CMK (cell line): ENCODE measurements around the gene ENPEP.
"Not testable (repeated sequence)": the region's sequence is repeated elsewhere in the genome, so short reads cannot be mapped to it uniquely, and the experiment has no call there.

Source experiments
- DNase-seq: peaks from one replicate; pipeline ENCODE4 v3.0.0-alpha.2; 2010; ENCODE audit warnings: low read depth

ENPEP gene

GRCh38 chr4:110484029-110484428, 8.1 kb downstream of the ENPEP start:
- no peak for DNase-seq

- DNase-seq: no peak
Observed at GRCh38 chr4:110484767-110485166, 8.8 kb downstream of the ENPEP start.

GRCh38 chr4:110485452-110485851, 9.5 kb downstream of the ENPEP start:
- DNase-seq: no peak

DNA sequence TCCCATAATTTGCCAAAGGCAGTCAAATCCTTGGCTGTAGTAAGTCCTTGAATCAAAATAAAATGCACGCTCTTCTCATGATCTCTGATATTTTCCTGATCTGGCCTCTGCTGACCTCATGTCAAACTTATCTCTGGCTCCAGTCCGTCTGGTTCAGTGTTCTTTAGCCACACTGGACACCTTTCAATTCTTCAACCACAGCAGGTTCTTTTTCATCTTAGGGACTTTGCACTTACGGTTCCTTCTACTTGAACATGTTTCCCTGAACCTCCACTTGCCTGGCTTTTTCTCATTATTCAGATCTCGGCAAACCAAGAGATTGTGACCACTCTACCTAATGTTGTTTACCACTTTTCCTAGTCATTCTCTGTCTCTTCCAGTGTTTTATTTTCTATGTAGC, 10.3 kb downstream of the ENPEP start:
- no peak for DNase-seq

DNA sequence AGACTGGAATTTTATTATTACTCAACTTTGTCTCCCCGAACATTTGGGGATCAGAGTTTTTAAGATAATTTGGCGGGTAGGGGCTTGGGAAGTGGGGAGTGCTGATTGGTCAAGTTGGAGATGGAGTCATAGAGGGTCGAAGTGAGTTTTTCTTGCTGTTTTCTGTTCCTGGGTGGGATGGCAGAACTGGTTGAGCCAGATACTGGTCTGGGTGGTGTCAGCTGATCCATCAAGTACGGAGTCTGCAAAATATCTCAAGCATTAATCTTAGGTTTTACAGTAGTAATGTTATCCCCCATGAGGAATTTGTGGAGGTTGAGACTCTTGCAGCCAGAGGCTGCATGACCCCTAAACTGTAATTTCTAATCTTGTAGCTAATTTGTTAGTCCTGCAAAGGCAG, 10.9 kb downstream of the ENPEP start:
- not testable (repeated sequence) for DNase-seq

- no peak for DNase-seq
Observed at GRCh38 chr4:110487873-110488272, 11.9 kb downstream of the ENPEP start.

- DNase-seq: no peak
Observed at GRCh38 chr4:110489901-110490508, 14.1 kb downstream of the ENPEP start.

DNA sequence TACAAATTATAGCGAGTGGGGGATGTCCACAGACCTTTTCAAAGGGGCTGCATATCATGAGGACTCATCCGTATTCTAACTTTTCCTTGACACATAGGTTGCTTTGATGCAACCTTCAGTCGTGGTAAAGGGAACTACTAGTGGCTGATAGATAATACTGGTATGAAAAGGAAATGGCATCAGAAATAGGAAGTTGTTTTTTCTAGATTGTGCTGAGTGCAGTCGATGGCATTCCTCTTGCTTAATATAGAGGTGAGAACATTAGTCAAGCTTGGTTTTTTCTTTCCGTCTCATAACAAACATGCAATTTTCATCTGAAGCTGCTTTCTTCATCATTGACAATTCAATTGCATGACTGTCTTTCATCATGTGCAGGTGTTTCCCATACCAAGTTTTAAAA, 16.6 kb downstream of the ENPEP start:
- DNase-seq: no peak

DNA sequence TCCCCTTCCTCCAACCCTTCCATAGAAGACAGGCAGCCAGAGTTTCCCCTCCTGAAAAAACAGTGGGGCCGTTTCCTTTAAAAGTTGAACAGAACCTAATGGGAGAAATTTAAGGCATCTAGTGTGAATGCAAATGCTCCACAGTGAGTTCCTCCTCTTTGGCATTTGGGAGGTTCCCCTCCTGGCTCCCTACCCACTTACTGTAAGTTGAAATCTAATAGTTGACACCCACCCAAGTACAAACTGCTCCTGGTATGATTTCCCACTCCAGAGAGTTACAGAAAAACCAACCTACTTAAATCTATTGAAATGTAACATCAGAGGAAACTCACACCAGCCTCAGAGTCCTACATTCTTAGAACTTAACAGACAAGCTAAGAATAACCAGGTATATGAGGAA, 17.6 kb downstream of the ENPEP start:
- no peak for DNase-seq

GRCh38 chr4:110498420-110498819, 22.5 kb downstream of the ENPEP start:
- no peak for DNase-seq

DNA sequence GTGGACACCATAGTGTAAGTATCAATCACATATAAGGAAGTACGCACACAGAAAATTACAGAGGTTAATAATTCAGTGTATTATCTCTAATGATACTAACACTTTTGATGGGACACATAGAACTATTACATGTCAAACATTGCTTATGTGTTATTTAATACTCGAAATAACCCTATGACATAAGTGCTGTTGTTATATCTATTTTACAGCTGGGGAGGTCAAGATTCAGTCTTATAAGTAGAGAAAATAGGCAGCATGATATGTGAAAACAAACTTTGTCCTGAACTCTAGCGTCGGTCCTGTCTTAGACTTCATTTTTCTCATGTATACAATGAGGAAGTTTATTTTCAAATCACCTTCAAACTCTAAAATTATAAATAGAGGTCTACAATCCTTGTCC, 23.2 kb downstream of the ENPEP start:
- DNase-seq: no peak

DNA sequence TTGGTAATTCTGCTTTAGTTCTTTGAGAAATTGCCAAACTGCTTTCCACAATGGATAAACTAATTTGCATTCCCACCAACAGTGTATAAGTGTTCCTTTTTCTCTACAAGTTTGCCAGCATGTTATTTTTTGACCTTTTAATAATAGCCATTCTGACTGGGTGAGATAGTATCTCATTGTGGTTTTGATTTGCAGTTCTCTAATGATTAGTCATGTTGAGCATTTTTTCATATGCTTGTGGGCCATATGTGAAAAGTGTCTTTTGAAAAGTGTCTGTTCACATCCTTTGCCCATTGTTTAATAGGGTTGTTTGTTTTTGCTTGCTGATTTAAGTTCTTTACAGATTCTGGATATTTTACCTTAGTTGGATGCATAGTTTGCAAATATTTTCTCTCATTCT, 25.9 kb downstream of the ENPEP start:
- DNase-seq: no peak

DNA sequence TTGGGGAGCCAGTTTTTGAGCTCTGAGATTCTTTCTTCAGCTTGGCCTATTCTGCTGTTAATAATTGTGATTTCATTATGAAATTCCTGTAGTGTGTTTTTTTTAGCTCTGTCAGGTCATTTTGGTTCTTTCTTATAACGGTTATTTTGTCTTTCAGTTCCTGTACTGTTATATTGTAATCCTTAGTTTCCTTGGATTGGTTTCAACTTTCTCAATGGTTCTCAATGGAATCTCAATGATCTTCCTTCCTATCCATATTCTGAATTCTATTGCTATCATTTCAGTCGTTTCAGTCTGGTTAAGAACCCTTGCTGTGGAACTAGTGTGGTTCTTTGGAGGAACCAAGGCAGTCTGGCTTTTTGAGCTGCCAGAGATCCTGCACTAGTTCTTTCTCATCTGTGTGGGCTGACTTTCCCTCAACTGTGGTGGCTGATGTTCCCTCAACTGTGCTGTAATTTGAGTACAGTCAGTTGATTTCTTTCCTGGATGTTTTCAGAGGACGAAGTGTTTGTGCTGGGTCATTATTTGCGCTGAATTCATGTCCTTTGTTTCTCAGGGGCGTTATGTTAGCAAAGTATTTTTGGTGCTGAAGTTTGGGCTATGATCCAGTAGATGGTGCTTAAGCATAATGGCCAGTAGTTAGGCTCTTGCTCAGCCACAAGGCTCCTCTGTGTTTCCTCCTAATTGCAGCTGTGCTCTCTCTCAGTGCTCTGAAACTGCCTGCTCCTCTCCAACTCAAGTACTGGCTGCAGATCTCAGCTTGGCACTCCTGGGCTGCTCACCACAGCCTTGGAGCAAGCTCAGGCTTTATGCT, 27.5 kb downstream of the ENPEP start:
- DNase-seq: no peak

- DNase-seq: no peak
Observed at GRCh38 chr4:110504084-110504435, 28.1 kb downstream of the ENPEP start.

DNA sequence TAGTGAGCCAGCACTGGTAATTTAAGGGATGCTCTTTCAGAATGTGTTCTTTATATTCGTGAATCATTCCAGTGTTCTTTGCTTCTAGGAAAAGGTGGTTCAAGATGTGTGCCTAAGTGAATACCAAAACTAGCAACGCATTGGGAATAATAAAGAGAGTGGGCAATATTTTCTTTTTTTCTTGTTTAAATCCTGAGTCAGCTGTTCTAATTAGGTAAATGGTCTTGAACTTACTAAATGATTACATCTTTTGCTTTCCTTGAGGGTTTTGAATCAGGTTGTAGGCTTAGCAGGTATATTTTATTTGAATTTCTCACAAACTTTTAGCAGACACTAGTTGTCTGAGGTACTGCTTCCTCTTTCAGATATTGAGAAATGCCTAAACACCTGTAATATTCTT, 29.5 kb downstream of the ENPEP start:
- DNase-seq: no peak

GRCh38 chr4:110508827-110509710, 33.1 kb downstream of the ENPEP start:
- DNase-seq: no peak

DNA sequence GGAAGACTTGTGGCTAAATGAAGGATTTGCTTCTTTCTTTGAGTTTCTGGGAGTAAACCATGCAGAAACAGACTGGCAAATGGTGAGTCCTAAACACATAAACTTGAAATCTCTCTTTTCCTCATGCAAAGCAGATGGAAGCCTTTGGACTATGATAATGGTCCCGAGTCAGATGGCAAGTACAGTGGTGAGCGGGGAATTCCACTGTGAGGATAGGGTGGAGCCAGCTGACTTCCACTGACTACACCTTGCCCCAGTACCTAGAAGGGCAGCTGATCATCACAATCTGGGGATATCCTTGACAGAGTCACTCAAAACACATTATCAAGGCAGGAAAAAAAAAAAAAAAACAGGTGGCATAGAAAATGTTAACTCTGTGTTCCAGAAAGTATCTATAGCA, 34.3 kb downstream of the ENPEP start:
- DNase-seq: no peak

- no peak for DNase-seq
Observed at GRCh38 chr4:110510955-110511544, 35.1 kb downstream of the ENPEP start.

DNA sequence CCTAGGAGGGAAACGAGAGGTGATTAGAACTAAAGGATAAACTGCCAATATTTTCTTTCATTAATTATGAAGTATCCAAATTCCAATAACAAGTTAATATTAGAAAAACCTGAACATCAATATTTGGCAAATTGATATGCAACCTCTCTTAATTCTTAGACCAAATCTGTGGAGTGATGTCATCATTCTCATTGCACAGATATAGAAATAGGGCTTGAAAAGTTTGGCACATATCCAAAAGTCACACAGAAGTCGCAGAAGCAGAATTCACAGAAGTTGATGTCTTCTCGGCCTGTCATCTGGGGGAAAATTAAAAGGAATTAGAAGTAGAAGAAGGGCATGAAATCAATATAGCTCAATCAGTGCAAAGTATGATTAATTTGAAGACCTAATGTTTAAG, 36.9 kb downstream of the ENPEP start:
- DNase-seq: no peak

GRCh38 chr4:110514889-110515479, 39.0 kb downstream of the ENPEP start:
- DNase-seq: no peak

DNA sequence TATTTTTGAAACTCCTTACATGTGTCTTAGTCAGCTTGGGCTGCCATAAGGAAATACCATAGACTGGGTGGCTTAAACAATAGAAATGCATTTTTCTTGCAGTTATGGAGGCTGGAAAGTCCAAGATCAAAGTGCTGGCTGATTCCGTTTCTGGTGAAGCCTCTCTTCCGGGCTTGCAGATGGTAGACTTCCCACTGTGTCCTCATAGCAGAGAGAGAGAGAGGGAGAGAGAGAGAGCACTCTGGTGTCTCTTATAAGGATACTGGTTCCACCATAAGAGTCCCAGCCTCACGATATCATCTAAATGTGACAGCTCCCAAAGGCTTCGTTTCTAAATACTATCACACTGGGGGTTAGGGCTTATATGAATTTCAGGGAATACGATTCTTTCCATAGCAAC, 39.7 kb downstream of the ENPEP start:
- no peak for DNase-seq
